K562 (cell line): Measurements from ENCODE around the gene MRPL33. TPM values are rescaled to one million over a fixed set of nuclear protein-coding genes. Genes with fewer than 3 reads are reported as not detected.

Experiments used
- ARID1B ChIP-seq: fragments of 450-650 bp; IDR thresholded peaks from 2 replicates; pipeline ENCODE4 v1.6.1; 2016; ENCODE audit warnings: antibody characterized with exemption, mild to moderate bottlenecking, inconsistent platforms
- ATF1 ChIP-seq, 2 experiments: fragments of 450-650 bp in 1 of 2; IDR thresholded peaks; 2 replicates each; pipeline ENCODE4 v1.6.1; 2016; ENCODE audit warnings: missing compliant biosample characterization in 1 of 2, missing genetic modification characterization in 1 of 2
- ATF7 ChIP-seq: fragments of 450-650 bp; IDR thresholded peaks from 2 replicates; pipeline ENCODE4 v1.7.1; 2014; ENCODE audit warnings: mild to moderate bottlenecking, moderate library complexity
- EGR1 ChIP-seq: fragments of 450-650 bp; conservative IDR thresholded peaks from 2 replicates; pipeline ENCODE4 v1.6.1; 2017; ENCODE audit warnings: mild to moderate bottlenecking
- JUNB ChIP-seq: fragments of 450-650 bp; formaldehyde crosslinking; conservative IDR thresholded peaks from 2 replicates; pipeline ENCODE4 v1.4.0; 2020; ENCODE audit warnings: mild to moderate bottlenecking
- KDM4B ChIP-seq, 2 experiments: fragments of 450-650 bp in 1 of 2; sonication (generic) in 1 of 2; IDR thresholded peaks; 2 replicates each; pipeline ENCODE4 v1.6.1; 2016 to 2017; ENCODE audit warnings: borderline replicate concordance in 2 of 2, antibody characterized with exemption in 1 of 2, low read depth in 1 of 2, mild to moderate bottlenecking in 1 of 2
- LARP7 ChIP-seq: fragments of 450-650 bp; IDR thresholded peaks from 2 replicates; pipeline ENCODE4 v1.6.1; 2016
- MIER1 ChIP-seq: fragments of 450-650 bp; IDR thresholded peaks from 2 replicates; pipeline ENCODE4 v1.6.1; 2016; ENCODE audit warnings: antibody characterized with exemption, mild to moderate bottlenecking, low read depth
- SMARCA4 ChIP-seq: fragments of 450-650 bp; IDR thresholded peaks from 2 replicates; pipeline ENCODE4 v1.6.1; 2016
- ZNF586 ChIP-seq: fragments of 450-650 bp; formaldehyde crosslinking; conservative IDR thresholded peaks from 2 replicates; pipeline ENCODE4 v1.4.0; 2020; ENCODE audit warnings: mild to moderate bottlenecking, moderate library complexity
- ZNF644 ChIP-seq: fragments of 200-800 bp; sonication (Bioruptor generic); IDR thresholded peaks from 2 replicates; pipeline ENCODE4 v1.6.1; 2016; ENCODE audit warnings: low read depth, missing genetic modification characterization, missing compliant biosample characterization
- polyA plus RNA-seq, 8 experiments: library from polyadenylated mRNA; depleted of rRNA in 4 of 8; stranded (reverse) in 5 of 8; unstranded in 3 of 8; fragments of >200 nt; fragmentation: Nextera tagmentation in 2 of 8; fragmentation: Illumina TruSeq in 1 of 8; extraction: Ambion mirVana in 2 of 8; extraction: Trizol in 1 of 8; gene quantifications; 2 replicates each; pipeline versions ENCODE4 v1.2.1 to v1.2.3, GENCODE V29; 2011 to 2014; ENCODE audit warnings: inconsistent platforms in 1 of 8, missing spikeins in 1 of 8
- total RNA-seq, 7 experiments: library from RNA; depleted of rRNA in 6 of 7; stranded (reverse); fragments of >200 nt in 6 of 7; fragmentation: Illumina TruSeq in 2 of 7; extraction: Trizol in 2 of 7; gene quantifications; 2 replicates each; pipeline versions ENCODE4 v1.2.1 to v1.2.3, GENCODE V29; 2011 to 2021; ENCODE audit warnings: low replicate concordance in 1 of 7
- TF ChIP-seq, protein P1 (sequence below): fragments of 250-450 bp; sonication (Bioruptor Pico); IDR thresholded peaks from 2 replicates; pipeline ENCODE4 v1.9.0; 2021; ENCODE audit warnings: mild to moderate bottlenecking, inconsistent platforms
- TF ChIP-seq, protein P2 (sequence below): fragments of 250-450 bp; sonication (Bioruptor Pico); IDR thresholded peaks from 2 replicates; pipeline ENCODE4 v1.4.0; 2020
- TF ChIP-seq, protein P3 (sequence below): fragments of 450-650 bp; IDR thresholded peaks from 2 replicates; pipeline ENCODE4 v1.6.1; 2017; ENCODE audit warnings: antibody characterized with exemption, mild to moderate bottlenecking

The MRPL33 gene
- total and polyA plus RNA-seq, 9 of the 15 experiments (the other 6 are each of a cell fraction or from before 2014, with no cell fraction given): 68.3 to 338 (median 226) TPM

DNA sequence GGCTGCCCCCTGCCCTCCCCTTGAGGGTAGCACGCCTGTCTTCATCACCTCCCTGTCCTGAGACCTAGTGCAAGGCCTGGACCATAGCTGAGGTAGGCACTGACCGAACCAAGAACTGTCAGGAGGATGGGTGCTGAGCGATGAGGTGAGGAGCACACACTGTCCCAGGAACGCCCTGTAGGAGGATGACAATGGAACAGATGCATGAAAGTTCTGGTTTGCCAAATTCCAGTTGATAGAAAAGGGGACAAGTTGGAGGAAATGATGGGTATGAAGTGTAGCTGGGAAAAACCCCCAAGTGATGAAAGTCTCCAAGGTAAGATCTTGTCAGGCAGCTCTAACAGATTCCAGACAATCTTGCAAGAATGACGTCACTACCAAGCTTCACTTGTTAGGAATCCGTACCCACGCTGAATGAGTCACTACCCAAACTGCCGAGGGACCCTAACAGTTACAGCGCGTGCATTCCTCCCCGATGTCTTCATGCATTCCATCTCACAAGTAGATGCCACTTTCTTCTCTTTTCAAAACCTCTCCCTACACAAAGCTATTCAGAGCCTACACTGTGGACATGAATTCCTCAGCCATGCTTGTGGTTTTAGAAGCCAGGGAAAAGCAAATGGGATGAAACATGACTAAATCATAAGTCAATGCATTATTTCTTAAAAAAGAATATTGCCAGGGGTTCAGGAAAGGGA lies 27.6 kb downstream of the MRPL33 start (continued):
- TF ChIP-seq, protein P1, sequence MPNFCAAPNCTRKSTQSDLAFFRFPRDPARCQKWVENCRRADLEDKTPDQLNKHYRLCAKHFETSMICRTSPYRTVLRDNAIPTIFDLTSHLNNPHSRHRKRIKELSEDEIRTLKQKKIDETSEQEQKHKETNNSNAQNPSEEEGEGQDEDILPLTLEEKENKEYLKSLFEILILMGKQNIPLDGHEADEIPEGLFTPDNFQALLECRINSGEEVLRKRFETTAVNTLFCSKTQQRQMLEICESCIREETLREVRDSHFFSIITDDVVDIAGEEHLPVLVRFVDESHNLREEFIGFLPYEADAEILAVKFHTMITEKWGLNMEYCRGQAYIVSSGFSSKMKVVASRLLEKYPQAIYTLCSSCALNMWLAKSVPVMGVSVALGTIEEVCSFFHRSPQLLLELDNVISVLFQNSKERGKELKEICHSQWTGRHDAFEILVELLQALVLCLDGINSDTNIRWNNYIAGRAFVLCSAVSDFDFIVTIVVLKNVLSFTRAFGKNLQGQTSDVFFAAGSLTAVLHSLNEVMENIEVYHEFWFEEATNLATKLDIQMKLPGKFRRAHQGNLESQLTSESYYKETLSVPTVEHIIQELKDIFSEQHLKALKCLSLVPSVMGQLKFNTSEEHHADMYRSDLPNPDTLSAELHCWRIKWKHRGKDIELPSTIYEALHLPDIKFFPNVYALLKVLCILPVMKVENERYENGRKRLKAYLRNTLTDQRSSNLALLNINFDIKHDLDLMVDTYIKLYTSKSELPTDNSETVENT (CRISPR knock-in tag): no peak
- TF ChIP-seq LARP7: no peak
- peak; percentile 23; the same call in 1 of the 2 replicates for TF ChIP-seq ARID1B
- TF ChIP-seq, protein P2, sequence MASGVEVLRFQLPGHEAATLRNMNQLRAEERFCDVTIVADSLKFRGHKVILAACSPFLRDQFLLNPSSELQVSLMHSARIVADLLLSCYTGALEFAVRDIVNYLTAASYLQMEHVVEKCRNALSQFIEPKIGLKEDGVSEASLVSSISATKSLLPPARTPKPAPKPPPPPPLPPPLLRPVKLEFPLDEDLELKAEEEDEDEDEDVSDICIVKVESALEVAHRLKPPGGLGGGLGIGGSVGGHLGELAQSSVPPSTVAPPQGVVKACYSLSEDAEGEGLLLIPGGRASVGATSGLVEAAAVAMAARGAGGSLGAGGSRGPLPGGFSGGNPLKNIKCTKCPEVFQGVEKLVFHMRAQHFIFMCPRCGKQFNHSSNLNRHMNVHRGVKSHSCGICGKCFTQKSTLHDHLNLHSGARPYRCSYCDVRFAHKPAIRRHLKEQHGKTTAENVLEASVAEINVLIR (CRISPR knock-in tag): 0 out of 2 replicates have a peak, but pooled peaks have one; percentile 8
- no peak for TF ChIP-seq MIER1
- TF ChIP-seq KDM4B (IDR thresholded peaks at IDR 0.05; ENCODE audit: borderline replicate concordance in 2 of 2, low read depth in 1 of 2): no peak
- TF ChIP-seq ZNF586: no peak
- peak; percentile 97 for TF ChIP-seq ATF7
- peak; percentile 26; the same call in 1 of the 2 replicates for TF ChIP-seq SMARCA4
- TF ChIP-seq EGR1: peak; percentile 27; the same call in 1 of the 2 replicates
- TF ChIP-seq, protein P3, sequence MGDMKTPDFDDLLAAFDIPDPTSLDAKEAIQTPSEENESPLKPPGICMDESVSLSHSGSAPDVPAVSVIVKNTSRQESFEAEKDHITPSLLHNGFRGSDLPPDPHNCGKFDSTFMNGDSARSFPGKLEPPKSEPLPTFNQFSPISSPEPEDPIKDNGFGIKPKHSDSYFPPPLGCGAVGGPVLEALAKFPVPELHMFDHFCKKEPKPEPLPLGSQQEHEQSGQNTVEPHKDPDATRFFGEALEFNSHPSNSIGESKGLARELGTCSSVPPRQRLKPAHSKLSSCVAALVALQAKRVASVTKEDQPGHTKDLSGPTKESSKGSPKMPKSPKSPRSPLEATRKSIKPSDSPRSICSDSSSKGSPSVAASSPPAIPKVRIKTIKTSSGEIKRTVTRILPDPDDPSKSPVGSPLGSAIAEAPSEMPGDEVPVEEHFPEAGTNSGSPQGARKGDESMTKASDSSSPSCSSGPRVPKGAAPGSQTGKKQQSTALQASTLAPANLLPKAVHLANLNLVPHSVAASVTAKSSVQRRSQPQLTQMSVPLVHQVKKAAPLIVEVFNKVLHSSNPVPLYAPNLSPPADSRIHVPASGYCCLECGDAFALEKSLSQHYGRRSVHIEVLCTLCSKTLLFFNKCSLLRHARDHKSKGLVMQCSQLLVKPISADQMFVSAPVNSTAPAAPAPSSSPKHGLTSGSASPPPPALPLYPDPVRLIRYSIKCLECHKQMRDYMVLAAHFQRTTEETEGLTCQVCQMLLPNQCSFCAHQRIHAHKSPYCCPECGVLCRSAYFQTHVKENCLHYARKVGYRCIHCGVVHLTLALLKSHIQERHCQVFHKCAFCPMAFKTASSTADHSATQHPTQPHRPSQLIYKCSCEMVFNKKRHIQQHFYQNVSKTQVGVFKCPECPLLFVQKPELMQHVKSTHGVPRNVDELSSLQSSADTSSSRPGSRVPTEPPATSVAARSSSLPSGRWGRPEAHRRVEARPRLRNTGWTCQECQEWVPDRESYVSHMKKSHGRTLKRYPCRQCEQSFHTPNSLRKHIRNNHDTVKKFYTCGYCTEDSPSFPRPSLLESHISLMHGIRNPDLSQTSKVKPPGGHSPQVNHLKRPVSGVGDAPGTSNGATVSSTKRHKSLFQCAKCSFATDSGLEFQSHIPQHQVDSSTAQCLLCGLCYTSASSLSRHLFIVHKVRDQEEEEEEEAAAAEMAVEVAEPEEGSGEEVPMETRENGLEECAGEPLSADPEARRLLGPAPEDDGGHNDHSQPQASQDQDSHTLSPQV: no peak
- no peak for TF ChIP-seq ZNF644 (tag)
- peak; percentile 77 for TF ChIP-seq JUNB
- no peak for TF ChIP-seq ATF1 (CRISPR knock-in tag; IDR thresholded peaks at IDR 0.05)
- peak; percentile 84 for TF ChIP-seq ATF1 (tag; IDR thresholded peaks at IDR 0.05)
